ENCODE results near the gene EHMT1.
A peak's percentile ranks its signal among the peaks of the same experiment; 100 is the strongest.

The EHMT1 gene

GRCh38 chr9:137674307-137674975 is 55.6 kb downstream of the EHMT1 start:
- no peak for DNase-seq (ENCODE audit: low spot score)

GRCh38 chr9:137674976-137675320 is 56.1 kb downstream of the EHMT1 start:
- no peak for DNase-seq (ENCODE audit: low spot score)

GRCh38 chr9:137676998-137677397 is 58.2 kb downstream of the EHMT1 start:
- DNase-seq (ENCODE audit: low spot score) = no peak

- DNase-seq (ENCODE audit: low spot score) = no peak
These were observed 59.4 kb downstream of the EHMT1 start for GRCh38 chr9:137678202-137678601.

- DNase-seq (ENCODE audit: low spot score) = no peak
These were observed 60.4 kb downstream of the EHMT1 start for GRCh38 chr9:137679249-137679648.

GRCh38 chr9:137679695-137680305 is 61.0 kb downstream of the EHMT1 start:
- no peak for DNase-seq (ENCODE audit: low spot score)

GRCh38 chr9:137680444-137681358 is 61.9 kb downstream of the EHMT1 start:
- DNase-seq (ENCODE audit: low spot score) = no peak

- no peak for DNase-seq (ENCODE audit: low spot score)
These were observed 63.8 kb downstream of the EHMT1 start for GRCh38 chr9:137682428-137683105.

GRCh38 chr9:137683262-137683864 is 64.6 kb downstream of the EHMT1 start:
- no peak for DNase-seq (ENCODE audit: low spot score)

GRCh38 chr9:137685035-137685740 is 66.4 kb downstream of the EHMT1 start:
- no peak for DNase-seq (ENCODE audit: low spot score)

- no peak for DNase-seq (ENCODE audit: low spot score)
These were observed 67.1 kb downstream of the EHMT1 start for GRCh38 chr9:137685741-137686420.

GRCh38 chr9:137688261-137688660 is 69.5 kb downstream of the EHMT1 start:
- DNase-seq (ENCODE audit: low spot score) = no peak

GRCh38 chr9:137688725-137689124 is 69.9 kb downstream of the EHMT1 start:
- DNase-seq (ENCODE audit: low spot score) = no peak

- DNase-seq (ENCODE audit: low spot score) = no peak
These were observed 71.1 kb downstream of the EHMT1 start for GRCh38 chr9:137689745-137690529.

GRCh38 chr9:137690930-137691645 is 72.3 kb downstream of the EHMT1 start:
- DNase-seq (ENCODE audit: low spot score) = no peak

- peak; percentile 40 for DNase-seq (ENCODE audit: low spot score)
These were observed 73.0 kb downstream of the EHMT1 start for GRCh38 chr9:137691646-137692351.

GRCh38 chr9:137694236-137694959 is 75.6 kb downstream of the EHMT1 start:
- no peak for DNase-seq (ENCODE audit: low spot score)
